HL-60 (cell line): ENCODE data around the gene DIAPH2.
A peak's percentile ranks its signal among the peaks of the same experiment; 100 is the strongest.

Experiments used
- DNase-seq, 2 experiments: peaks; one replicate each; pipeline ENCODE4 v3.0.0-alpha.2; 2010 to 2020; ENCODE audit warnings: low read depth in 1 of 2, low spot score in 1 of 2
- H3K27ac ChIP-seq: fragments of 250-450 bp; sonication (Bioruptor Pico); replicated peaks from 2 replicates; pipeline ENCODE4 v1.5.1; 2020; ENCODE audit warnings: mild to moderate bottlenecking, moderate library complexity
- H3K27me3 ChIP-seq: fragments of 250-450 bp; sonication (Bioruptor Pico); 2 replicates; pipeline ENCODE4 v1.5.1; 2021; ENCODE audit warnings: mild to moderate bottlenecking, moderate library complexity; ENCODE audit not compliant: insufficient read depth, poor library complexity, severe bottlenecking
- H3K4me3 ChIP-seq: replicated peaks from 2 replicates; pipeline ENCODE4 v1.5.1; 2011; ENCODE audit warnings: mild to moderate bottlenecking, control low read depth, low read length; ENCODE audit not compliant: insufficient read depth
- GABPA ChIP-seq: IDR thresholded peaks from 2 replicates; pipeline ENCODE4 v1.6.1; 2012; ENCODE audit warnings: low read depth
- POLR2AphosphoS5 ChIP-seq: IDR thresholded peaks from 2 replicates; pipeline ENCODE4 v1.6.1; 2012; ENCODE audit warnings: low read depth
- SPI1 ChIP-seq: IDR thresholded peaks from 2 replicates; pipeline ENCODE4 v1.6.1; 2012; ENCODE audit warnings: low read depth, mild to moderate bottlenecking, borderline replicate concordance
- TF ChIP-seq, protein P1 (sequence below): IDR thresholded peaks from one replicate; pipeline ENCODE4 v1.5.1; 2011; ENCODE audit warnings: low read length, control low read depth, inconsistent platforms; ENCODE audit not compliant: insufficient read depth
- TF ChIP-seq, protein P2 (sequence below): IDR thresholded peaks from 2 replicates; pipeline ENCODE4 v1.6.1; 2012; ENCODE audit warnings: low read depth; ENCODE audit not compliant: insufficient replicate concordance

DIAPH2 gene

DNA sequence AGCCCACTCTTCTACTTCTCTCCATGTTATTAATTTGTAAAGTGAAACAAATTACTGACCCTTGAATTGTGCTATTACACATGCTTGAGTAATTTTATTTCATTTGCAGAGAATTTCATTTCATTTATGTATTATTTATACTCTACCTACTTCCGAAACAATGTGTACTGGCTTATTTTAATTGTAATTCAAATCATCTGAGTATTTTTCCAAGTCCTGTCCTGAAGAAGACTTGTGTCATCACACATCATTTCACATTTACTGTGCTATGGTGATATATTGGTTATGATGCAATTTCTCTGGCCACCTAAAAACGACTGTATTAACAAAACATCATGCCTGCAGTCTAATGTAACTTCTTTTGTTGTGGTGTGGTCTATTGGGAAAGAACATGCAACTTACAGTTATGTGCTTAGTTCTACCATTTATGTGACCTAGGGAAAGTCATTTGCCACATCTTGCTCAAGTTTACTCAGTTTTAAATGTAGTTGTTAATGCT is 583.6 kb downstream of the DIAPH2 start:
- no peak for TF ChIP-seq POLR2AphosphoS5
- TF ChIP-seq, protein P1, sequence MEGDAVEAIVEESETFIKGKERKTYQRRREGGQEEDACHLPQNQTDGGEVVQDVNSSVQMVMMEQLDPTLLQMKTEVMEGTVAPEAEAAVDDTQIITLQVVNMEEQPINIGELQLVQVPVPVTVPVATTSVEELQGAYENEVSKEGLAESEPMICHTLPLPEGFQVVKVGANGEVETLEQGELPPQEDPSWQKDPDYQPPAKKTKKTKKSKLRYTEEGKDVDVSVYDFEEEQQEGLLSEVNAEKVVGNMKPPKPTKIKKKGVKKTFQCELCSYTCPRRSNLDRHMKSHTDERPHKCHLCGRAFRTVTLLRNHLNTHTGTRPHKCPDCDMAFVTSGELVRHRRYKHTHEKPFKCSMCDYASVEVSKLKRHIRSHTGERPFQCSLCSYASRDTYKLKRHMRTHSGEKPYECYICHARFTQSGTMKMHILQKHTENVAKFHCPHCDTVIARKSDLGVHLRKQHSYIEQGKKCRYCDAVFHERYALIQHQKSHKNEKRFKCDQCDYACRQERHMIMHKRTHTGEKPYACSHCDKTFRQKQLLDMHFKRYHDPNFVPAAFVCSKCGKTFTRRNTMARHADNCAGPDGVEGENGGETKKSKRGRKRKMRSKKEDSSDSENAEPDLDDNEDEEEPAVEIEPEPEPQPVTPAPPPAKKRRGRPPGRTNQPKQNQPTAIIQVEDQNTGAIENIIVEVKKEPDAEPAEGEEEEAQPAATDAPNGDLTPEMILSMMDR: no peak
- TF ChIP-seq, protein P2, sequence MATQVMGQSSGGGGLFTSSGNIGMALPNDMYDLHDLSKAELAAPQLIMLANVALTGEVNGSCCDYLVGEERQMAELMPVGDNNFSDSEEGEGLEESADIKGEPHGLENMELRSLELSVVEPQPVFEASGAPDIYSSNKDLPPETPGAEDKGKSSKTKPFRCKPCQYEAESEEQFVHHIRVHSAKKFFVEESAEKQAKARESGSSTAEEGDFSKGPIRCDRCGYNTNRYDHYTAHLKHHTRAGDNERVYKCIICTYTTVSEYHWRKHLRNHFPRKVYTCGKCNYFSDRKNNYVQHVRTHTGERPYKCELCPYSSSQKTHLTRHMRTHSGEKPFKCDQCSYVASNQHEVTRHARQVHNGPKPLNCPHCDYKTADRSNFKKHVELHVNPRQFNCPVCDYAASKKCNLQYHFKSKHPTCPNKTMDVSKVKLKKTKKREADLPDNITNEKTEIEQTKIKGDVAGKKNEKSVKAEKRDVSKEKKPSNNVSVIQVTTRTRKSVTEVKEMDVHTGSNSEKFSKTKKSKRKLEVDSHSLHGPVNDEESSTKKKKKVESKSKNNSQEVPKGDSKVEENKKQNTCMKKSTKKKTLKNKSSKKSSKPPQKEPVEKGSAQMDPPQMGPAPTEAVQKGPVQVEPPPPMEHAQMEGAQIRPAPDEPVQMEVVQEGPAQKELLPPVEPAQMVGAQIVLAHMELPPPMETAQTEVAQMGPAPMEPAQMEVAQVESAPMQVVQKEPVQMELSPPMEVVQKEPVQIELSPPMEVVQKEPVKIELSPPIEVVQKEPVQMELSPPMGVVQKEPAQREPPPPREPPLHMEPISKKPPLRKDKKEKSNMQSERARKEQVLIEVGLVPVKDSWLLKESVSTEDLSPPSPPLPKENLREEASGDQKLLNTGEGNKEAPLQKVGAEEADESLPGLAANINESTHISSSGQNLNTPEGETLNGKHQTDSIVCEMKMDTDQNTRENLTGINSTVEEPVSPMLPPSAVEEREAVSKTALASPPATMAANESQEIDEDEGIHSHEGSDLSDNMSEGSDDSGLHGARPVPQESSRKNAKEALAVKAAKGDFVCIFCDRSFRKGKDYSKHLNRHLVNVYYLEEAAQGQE: no peak
- TF ChIP-seq GABPA: no peak
- no peak for TF ChIP-seq SPI1
- Histone ChIP-seq H3K27me3 (no peaks in the 10 kb centered on the region), H3K4me3 (no peak overlapping the region), H3K27ac (no peak overlapping the region)
- no peak for DNase-seq

DNA sequence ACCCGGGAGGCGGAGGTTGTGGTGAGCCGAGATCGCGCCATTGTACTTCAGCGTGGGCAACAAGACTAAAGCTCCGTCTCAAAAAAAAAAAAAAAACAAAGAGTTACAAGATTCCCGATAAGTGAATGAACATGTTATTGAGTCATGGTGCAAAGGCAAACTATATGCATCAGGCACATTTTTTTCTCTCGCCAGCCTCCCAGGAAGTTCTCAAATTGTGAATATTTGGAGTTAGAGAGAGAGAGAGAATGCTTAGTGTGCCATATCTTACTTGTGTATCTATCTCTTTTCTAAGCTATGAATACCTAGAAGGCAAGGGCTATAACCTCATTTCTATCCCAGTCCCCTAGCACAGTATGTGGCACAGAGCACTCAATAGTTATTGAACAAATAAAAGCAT is 599.9 kb downstream of the DIAPH2 start:
- no peaks in the 10 kb centered on the region for H3K27me3 ChIP-seq
- H3K27ac ChIP-seq: no peak overlapping the region
- H3K4me3 ChIP-seq: no peak overlapping the region
- TF ChIP-seq, protein P2: no peak
- TF ChIP-seq POLR2AphosphoS5 (no peak), GABPA (no peak), SPI1 (no peak)
- TF ChIP-seq, protein P1: no peak
- no peak for DNase-seq

DNA sequence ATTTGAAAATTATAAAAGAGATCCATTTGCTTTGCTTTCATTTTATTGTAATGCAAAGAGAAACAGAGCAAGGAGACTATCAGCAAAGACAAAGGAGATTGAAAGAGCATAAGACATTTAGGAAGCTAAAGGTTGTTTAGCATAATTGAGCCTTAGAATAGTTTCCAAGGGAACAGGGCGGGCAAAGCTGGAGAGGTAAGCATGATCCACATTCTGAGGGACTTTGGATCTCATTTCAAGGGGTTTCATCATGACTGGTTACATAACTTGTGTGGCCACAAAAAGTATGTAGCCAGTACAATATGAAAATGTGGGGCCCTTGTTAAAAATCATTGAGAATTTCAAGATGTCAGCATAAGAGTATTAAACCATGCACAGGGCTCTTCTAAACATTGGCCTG is 605.6 kb downstream of the DIAPH2 start:
- TF ChIP-seq, protein P2: no peak
- DNase-seq: peak in 1 of 2 experiments; percentile 2
- H3K27ac ChIP-seq: no peak overlapping the region
- no peaks in the 10 kb centered on the region for H3K27me3 ChIP-seq
- no peak overlapping the region for H3K4me3 ChIP-seq

DNA sequence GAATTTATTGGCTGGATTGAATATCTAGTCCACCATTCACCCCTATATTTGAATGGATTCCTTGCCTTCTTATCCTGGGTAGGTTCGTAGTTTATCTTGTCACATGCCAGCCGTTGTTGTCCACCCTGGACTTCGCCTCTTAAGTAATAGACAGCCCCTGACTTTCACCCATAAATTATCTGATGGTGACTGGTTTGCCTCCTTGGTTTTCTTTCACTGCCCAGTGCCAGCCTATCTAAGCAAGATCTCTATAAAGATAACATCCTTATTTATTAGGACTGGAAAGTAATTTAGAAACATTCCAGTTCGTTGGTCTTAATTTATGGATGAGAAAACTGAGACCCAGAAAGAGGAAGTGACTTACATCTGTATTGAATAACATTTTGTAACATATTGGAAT is 609.4 kb downstream of the DIAPH2 start:
- Histone ChIP-seq H3K27me3 (no peaks in the 10 kb centered on the region), H3K4me3 (no peak overlapping the region), H3K27ac (no peak overlapping the region)
- no peak for DNase-seq
- TF ChIP-seq POLR2AphosphoS5: no peak
- no peak for TF ChIP-seq GABPA
- TF ChIP-seq, protein P2: no peak
- peak; percentile 54 for TF ChIP-seq SPI1
